ENCODE measurements around the gene EPHB3. TPM values are rescaled to one million over a fixed set of nuclear protein-coding genes. Genes with fewer than 3 reads are reported as not detected.

EPHB3 gene
- total and polyA plus RNA-seq, 11 donors = 1.00 to 4.6 (median 1.8) TPM

DNA sequence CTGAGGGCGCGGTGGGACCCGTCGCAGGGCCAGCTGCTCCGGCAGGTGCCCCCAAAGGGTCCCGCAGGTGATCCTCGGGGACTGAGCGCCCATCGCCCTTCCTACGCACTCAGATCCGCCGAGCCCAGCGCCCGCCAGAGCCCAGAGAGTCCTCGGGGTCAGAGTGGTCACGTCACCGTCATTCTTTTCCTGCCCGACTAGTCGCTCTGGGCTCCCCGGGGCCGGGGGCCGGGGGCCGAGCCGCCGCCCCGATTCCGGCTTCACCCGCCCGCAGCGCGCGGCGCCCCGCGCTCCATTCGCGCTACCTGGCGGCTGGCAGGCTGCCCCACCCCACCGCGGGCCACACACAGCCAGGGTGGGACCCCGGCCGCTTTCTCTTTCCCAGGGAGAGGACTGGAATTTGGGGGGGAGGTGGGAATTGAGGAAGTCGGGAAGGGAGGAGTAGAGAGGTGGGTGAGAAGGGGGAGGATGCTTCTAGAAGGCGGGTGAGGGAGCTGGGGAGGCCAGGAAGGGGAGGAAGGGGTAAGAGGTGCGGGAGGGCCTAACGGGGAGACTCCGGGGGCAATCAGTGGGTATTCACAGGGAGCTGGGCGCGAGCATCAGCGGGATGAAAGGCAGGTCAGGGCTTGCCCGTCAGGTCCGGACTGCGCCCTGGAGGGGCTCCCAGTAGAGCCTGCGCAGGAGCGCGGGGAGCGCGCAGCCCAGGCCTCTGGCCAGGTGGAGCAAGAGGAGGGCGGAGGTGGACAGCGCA is 36.1 kb upstream of the EPHB3 start:
- TF ChIP-seq POLR2A (IDR thresholded peaks at IDR 0.05) = no peak
- TF ChIP-seq, protein P1, sequence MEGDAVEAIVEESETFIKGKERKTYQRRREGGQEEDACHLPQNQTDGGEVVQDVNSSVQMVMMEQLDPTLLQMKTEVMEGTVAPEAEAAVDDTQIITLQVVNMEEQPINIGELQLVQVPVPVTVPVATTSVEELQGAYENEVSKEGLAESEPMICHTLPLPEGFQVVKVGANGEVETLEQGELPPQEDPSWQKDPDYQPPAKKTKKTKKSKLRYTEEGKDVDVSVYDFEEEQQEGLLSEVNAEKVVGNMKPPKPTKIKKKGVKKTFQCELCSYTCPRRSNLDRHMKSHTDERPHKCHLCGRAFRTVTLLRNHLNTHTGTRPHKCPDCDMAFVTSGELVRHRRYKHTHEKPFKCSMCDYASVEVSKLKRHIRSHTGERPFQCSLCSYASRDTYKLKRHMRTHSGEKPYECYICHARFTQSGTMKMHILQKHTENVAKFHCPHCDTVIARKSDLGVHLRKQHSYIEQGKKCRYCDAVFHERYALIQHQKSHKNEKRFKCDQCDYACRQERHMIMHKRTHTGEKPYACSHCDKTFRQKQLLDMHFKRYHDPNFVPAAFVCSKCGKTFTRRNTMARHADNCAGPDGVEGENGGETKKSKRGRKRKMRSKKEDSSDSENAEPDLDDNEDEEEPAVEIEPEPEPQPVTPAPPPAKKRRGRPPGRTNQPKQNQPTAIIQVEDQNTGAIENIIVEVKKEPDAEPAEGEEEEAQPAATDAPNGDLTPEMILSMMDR (IDR thresholded peaks at IDR 0.05) = no peak
- peaks cover 0 to 60% (median 35%) of the 10 kb centered on the region in 9 donors for H3K27me3 ChIP-seq
- WGBS, 4 donors = 1 to 4% (median 3%) methylated on average over 38 to 60 of the region's 60 CpGs
- H3K4me3 ChIP-seq = peak overlapping the region; percentile 18 to 68 (median 58)
- DNase-seq (no peak), ATAC-seq (peak in 3 of 4 donors; percentile 50 to 71 (median 53))
- H3K9me3 ChIP-seq = no peaks in the 10 kb centered on the region
- no peaks in the 10 kb centered on the region for H3K36me3 ChIP-seq
- H3K4me1 ChIP-seq = peaks cover 0 to 26% (median 12%) of the 10 kb centered on the region in 12 donors
- H3K27ac ChIP-seq = peak overlapping the region in 11 of 12 donors; percentile 16 to 92 (median 81)
- intact Hi-C loops (cut with DNase I) = loop anchor here in 2 of 10 donors (5.0 kb wide), 2 partner anchors 58 to 148 kb away; partner anchors contain the start of gene THPO (in 1 of the 2)

DNA sequence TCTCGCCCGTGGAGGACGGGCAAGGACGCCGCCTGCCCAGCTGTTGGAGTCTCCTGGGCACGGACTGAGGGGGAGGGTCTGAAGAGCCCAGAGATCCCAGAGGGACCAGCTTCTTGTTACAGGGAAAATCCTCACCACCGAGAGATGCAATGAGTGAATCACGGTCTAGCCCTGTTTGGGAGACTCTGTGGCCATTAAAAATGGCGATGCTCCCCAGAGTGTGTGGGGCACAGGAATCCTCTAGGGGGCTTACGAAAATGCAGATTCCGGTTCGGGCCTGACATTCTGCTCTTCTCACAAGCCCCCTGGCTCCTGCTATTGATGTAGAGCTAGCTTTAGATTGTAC is 35.5 kb upstream of the EPHB3 start:
- ATAC-seq = peak in 1 of 4 donors; percentile 11
- TF ChIP-seq, protein P1 (IDR thresholded peaks at IDR 0.05) = no peak
- no peak for TF ChIP-seq POLR2A (IDR thresholded peaks at IDR 0.05)
- peak overlapping the region in 10 of 12 donors; percentile 40 to 68 (median 58) for H3K4me3 ChIP-seq
- intact Hi-C loops (cut with DNase I) = loop anchor here in 2 of 10 donors (5.0 kb wide), 2 partner anchors 59 to 149 kb away; partner anchors contain the start of gene THPO (in 1 of the 2)
- no peak for DNase-seq
- peak overlapping the region in 7 of 12 donors; percentile 62 to 92 (median 81) for H3K27ac ChIP-seq
- peaks cover 0 to 56% (median 35%) of the 10 kb centered on the region in 9 donors for H3K27me3 ChIP-seq
- WGBS, 4 donors = 14 to 25% (median 19%) methylated on average over 11 to 12 of the region's 12 CpGs
- H3K4me1 ChIP-seq = peaks cover 0 to 26% (median 12%) of the 10 kb centered on the region in 12 donors
- H3K9me3 ChIP-seq = no peaks in the 10 kb centered on the region
- no peaks in the 10 kb centered on the region for H3K36me3 ChIP-seq

DNA sequence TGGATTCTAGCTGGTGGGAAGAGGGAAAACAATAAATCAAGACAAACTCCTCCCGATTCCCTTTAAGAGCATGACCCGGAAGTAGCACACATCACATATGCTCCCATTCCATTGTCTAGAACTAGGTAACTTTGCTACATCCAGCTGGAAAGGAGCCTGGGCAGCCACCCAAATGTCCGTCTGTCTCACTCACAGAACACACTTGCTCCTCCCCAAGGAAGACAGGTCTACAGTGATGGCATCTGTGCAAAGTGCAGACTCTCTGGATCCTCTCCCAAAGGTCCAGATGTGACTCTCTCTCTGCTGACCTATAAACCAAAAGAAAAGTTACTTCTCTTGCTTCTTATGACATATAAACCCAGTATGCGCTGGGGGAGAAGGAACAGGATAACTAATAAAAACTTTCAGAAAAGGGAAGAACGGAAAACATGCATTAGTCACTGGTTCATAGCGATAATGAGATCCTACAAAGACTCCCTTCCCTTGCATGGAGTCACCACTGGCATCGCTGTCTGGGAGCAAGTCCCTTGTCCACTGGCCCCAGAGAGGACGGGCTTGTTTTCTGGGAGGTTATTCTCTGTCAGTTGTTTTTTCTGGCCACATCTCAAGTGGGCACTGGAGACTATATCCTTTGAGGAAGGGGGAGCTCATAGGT is 29.8 kb upstream of the EPHB3 start:
- Histone ChIP-seq H3K4me3 (no peak overlapping the region), H3K9me3 (no peaks in the 10 kb centered on the region), H3K27me3 (peaks cover 0 to 22% (median 2%) of the 10 kb centered on the region in 9 donors), H3K36me3 (no peaks in the 10 kb centered on the region), H3K27ac (no peak overlapping the region), H3K4me1 (peaks cover 0 to 11% (median 0%) of the 10 kb centered on the region in 12 donors)
- 33 to 52% (median 45%) methylated on average over 8 of the region's 8 CpGs for WGBS, 4 donors
- no peak for TF ChIP-seq POLR2A (IDR thresholded peaks at IDR 0.05)
- TF ChIP-seq, protein P1 (IDR thresholded peaks at IDR 0.05) = no peak
- ATAC-seq = peak in 1 of 4 donors; percentile 39
- DNase-seq = peak in 1 of 5 donors; percentile 50
- intact Hi-C loops (cut with DNase I) = no loop called here

All from heart left ventricle (tissue), 16 donors.